OCI-LY7 (cell line): ENCODE data around the gene CD93. TPM values are rescaled to one million over a fixed set of nuclear protein-coding genes. Genes with fewer than 3 reads are reported as not detected.

Experiments used
- BruUV-seq: library from RNA; stranded (reverse); fragments of 400-500 nt; replicated peaks from 2 replicates; lab custom pipeline; 2021; lab: Mats Ljungman, UMichigan
- CTCF ChIA-PET: fragments of 300-600 bp; sonication (Branson Sonifier 250); formaldehyde crosslinking; loops from one replicate; lab custom pipeline; 2022; ENCODE audit warnings: antibody characterized with exemption; ENCODE audit not compliant: unreplicated experiment; lab: Charles Lee
- POLR2A ChIA-PET: fragments of 300-600 bp; sonication (Branson Sonifier 250); formaldehyde crosslinking; loops from one replicate; lab custom pipeline; 2022; ENCODE audit warnings: antibody characterized with exemption; lab: Charles Lee
- DNase-seq: peaks from one replicate; pipeline ENCODE4 v3.0.0-alpha.2; 2015; ENCODE audit warnings: low spot score
- H2AFZ ChIP-seq: fragments of 200-600 bp; sonication (generic), shearing (Covaris generic); 2 replicates; pipeline ENCODE4 v1.6.1; 2014; ENCODE audit warnings: mild to moderate bottlenecking, antibody characterized with exemption, low read length, moderate library complexity
- H3K27ac ChIP-seq: fragments of 200-600 bp; sonication (generic); 2 replicates; pipeline ENCODE4 v1.5.1; 2014; ENCODE audit warnings: mixed run types, low read depth, mild to moderate bottlenecking, moderate library complexity, low read length, inconsistent platforms; ENCODE audit not compliant: poor library complexity, severe bottlenecking
- H3K36me3 ChIP-seq: fragments of 200-600 bp; sonication (generic); 2 replicates; pipeline ENCODE4 v1.6.1; 2014; ENCODE audit warnings: mild to moderate bottlenecking, antibody characterized with exemption, low read length, moderate library complexity, mixed read lengths; ENCODE audit not compliant: insufficient read depth
- H3K4me1 ChIP-seq: fragments of 200-600 bp; sonication (generic); 2 replicates; pipeline ENCODE4 v1.5.1; 2014; ENCODE audit warnings: mild to moderate bottlenecking, low read length; ENCODE audit not compliant: insufficient read depth, poor library complexity, severe bottlenecking
- H3K4me2 ChIP-seq: fragments of 200-600 bp; sonication (generic); 2 replicates; pipeline ENCODE4 v1.6.1; 2014; ENCODE audit warnings: mild to moderate bottlenecking, low read length
- H3K4me3 ChIP-seq: fragments of 200-600 bp; sonication (generic); 2 replicates; pipeline ENCODE4 v1.5.1; 2014; ENCODE audit warnings: mild to moderate bottlenecking, low read depth, low read length; ENCODE audit not compliant: poor library complexity, severe bottlenecking
- H3K79me2 ChIP-seq: fragments of 200-600 bp; sonication (generic); 2 replicates; pipeline ENCODE4 v1.6.1; 2016; ENCODE audit warnings: low read depth, mild to moderate bottlenecking, low read length, moderate library complexity, mixed read lengths; ENCODE audit not compliant: insufficient read depth
- H3K9me2 ChIP-seq: fragments of 200-600 bp; sonication (generic); 2 replicates; pipeline ENCODE4 v1.6.1; 2016; ENCODE audit warnings: mild to moderate bottlenecking, low read length, mixed read lengths; ENCODE audit not compliant: insufficient read depth
- H3K9me3 ChIP-seq: fragments of 200-600 bp; sonication (generic); 2 replicates; pipeline ENCODE4 v1.6.1; 2014; ENCODE audit warnings: mild to moderate bottlenecking, mixed run types, low read length, mixed read lengths
- H4K20me1 ChIP-seq: fragments of 200-600 bp; sonication (generic); 2 replicates; pipeline ENCODE4 v1.6.1; 2014; ENCODE audit warnings: mild to moderate bottlenecking, antibody characterized with exemption, low read length, moderate library complexity, mixed read lengths; ENCODE audit not compliant: insufficient read depth
- EZH2phosphoT487 ChIP-seq: fragments of 200-600 bp; sonication (generic); IDR thresholded peaks from 2 replicates; pipeline ENCODE4 v1.6.1; 2018; ENCODE audit warnings: low read depth, borderline replicate concordance, mild to moderate bottlenecking, mixed run types, antibody characterized with exemption, low read length, moderate library complexity, mixed read lengths
- intact Hi-C: fragments of 100-400 bp; cut with micrococcal nuclease; formaldehyde crosslinking; loops from one replicate; pipeline ENCODE4 v1.10.0; 2022; ENCODE audit not compliant: unreplicated experiment
- total RNA-seq, 2 experiments: library from RNA; depleted of rRNA in 1 of 2; stranded (reverse); fragments of >200 nt in 1 of 2; shearing (Covaris generic) in 1 of 2; gene quantifications; 2 replicates each; pipeline ENCODE4 v1.2.3, GENCODE V29; 2014 to 2022
- TF ChIP-seq, protein P1 (sequence below): fragments of 200-600 bp; sonication (generic); conservative IDR thresholded peaks from 2 replicates; pipeline ENCODE4 v1.5.1; 2014; ENCODE audit warnings: mild to moderate bottlenecking, antibody characterized with exemption, low read length, moderate library complexity, mixed read lengths

The CD93 gene
- total RNA-seq, 2 experiments from 2014 or later = not detected

DNA sequence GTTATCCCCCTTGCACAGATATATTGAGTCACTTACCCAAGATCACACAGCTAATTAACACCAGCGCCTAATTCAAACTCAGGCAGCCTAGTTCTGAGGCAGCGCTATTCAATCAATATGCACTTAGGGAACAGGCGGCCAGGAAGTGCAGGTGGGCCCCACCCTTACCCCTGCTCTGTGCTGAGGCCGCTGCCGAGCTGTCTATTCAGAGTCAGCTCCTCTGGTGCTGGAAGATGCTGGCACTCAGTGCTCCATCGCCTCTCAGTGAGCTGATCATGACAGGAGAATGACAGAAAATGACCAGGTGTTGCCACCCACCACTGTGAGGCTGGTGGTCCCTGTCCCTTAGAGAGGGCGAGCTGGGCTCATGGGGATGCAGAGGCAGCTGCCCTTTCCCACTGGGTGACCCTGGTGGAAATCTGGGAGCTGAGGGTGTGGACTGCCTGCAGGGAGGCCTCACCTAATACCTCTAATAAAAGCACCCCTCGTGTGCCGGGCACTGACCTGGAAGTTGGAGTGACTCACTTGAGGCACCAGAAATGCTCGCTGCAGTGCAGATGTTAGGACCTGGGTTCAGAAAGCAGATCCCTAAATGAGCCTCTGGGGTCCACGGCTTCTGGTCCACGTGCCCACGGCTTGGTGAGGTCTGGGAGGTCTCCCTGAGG lies 42.5 kb upstream of the CD93 start:
- peaks cover 10% of the 10 kb centered on the region for H3K4me1 ChIP-seq
- DNase-seq = no peak
- H4K20me1 ChIP-seq = no peaks in the 10 kb centered on the region
- BruUV-seq = no TSS peak
- no peak overlapping the region for H3K27ac ChIP-seq
- ChIA-PET POLR2A (no interaction called here), CTCF (no interaction called here)
- TF ChIP-seq, protein P1, sequence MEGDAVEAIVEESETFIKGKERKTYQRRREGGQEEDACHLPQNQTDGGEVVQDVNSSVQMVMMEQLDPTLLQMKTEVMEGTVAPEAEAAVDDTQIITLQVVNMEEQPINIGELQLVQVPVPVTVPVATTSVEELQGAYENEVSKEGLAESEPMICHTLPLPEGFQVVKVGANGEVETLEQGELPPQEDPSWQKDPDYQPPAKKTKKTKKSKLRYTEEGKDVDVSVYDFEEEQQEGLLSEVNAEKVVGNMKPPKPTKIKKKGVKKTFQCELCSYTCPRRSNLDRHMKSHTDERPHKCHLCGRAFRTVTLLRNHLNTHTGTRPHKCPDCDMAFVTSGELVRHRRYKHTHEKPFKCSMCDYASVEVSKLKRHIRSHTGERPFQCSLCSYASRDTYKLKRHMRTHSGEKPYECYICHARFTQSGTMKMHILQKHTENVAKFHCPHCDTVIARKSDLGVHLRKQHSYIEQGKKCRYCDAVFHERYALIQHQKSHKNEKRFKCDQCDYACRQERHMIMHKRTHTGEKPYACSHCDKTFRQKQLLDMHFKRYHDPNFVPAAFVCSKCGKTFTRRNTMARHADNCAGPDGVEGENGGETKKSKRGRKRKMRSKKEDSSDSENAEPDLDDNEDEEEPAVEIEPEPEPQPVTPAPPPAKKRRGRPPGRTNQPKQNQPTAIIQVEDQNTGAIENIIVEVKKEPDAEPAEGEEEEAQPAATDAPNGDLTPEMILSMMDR = no peak
- TF ChIP-seq EZH2phosphoT487 = no peak
- no peak overlapping the region for H3K4me2 ChIP-seq
- no peak overlapping the region for H2AFZ ChIP-seq
- no peaks in the 10 kb centered on the region for H3K9me3 ChIP-seq
- no peak overlapping the region for H3K4me3 ChIP-seq
- intact Hi-C loops = no loop called here
- no peaks in the 10 kb centered on the region for H3K9me2 ChIP-seq
- H3K79me2 ChIP-seq = no peaks in the 10 kb centered on the region
- H3K36me3 ChIP-seq = no peaks in the 10 kb centered on the region

DNA sequence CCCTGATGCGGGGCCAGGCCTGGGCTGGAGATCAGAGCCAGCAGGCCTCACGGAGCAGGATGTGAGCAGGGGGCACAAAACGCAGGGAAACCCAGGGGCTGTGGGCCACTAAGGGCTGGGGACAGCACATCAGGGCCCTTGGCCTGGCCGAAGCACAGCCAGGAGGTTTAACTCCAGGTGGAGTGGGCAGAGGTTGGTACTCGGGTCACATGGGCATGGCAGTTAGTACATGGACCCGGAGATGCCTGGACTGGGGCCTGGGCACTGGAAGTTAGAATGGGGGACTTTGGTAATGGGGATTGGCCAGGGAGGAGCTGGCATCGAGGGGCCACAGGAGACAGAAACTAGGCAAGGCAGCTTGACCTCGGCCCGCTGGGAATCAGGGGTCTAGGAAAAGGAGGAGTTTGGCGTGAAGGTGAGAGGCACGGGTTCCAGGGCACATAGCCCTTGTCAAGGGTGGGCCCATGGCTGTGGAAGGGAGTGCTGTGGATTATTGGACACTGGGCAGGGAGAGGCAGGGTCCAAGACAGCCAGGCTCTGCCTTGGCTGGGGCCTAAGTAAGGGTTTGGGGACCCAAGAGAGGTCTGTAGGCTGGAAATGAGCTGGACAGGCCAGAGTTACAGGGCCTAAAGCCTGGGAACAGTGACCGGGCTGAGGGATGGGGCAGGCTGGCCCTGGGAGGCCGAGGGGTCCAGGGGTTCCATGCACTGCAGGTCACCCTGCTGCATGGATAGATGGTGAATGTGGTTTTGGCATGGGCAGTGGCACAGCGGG lies 41.6 kb upstream of the CD93 start:
- no peak for DNase-seq
- no peak overlapping the region for H2AFZ ChIP-seq
- no peaks in the 10 kb centered on the region for H4K20me1 ChIP-seq
- H3K36me3 ChIP-seq = no peaks in the 10 kb centered on the region
- ChIA-PET CTCF (no interaction called here), POLR2A (interaction anchor here (0.6 kb wide), 1 partner anchor 222 kb away, joined by 3 read pairs; no protein-coding TSS in a partner anchor)
- BruUV-seq = no TSS peak
- H3K79me2 ChIP-seq = no peaks in the 10 kb centered on the region
- no peaks in the 10 kb centered on the region for H3K9me2 ChIP-seq
- intact Hi-C loops = no loop called here
- peaks cover 10% of the 10 kb centered on the region for H3K4me1 ChIP-seq
- no peak overlapping the region for H3K27ac ChIP-seq
- H3K4me2 ChIP-seq = no peak overlapping the region
- H3K4me3 ChIP-seq = no peak overlapping the region
- H3K9me3 ChIP-seq = no peaks in the 10 kb centered on the region
- TF ChIP-seq EZH2phosphoT487 = no peak

DNA sequence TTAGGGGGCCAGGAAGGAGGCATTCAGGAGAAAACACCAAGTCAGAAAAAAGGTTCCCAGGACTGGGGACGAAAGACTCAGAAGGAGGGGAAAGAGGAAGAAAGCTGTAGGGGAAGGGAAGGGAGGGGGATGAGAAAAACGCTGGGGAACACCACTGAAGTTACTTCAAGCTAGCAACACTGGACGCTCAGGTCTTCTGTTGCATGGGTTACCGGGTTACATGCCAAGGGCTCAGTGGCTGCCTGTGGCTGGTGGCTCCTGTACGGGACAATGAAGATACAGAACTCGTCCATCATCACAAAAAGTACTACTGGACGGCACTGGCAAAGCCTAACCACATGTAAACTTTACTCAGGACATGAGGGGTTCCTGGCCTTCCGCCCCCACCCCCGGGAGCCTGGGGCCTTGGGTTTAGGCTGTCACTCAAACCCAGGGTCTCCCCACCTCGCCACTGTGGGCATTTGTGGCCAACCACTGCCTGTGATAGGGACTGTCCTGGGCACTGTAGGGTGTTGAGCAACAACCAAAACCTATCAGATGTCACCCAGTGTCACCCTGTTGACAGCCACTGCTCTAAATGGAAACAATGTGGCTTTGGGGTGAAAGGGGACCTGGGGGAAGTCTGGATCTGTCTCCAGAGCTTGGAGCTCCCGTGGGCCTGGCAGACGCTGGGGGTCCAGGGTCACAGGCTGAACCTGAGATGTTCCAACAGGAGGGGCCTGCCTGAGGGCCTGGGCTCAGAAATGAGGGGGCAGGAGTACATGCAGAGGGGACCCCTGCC lies 40.3 kb upstream of the CD93 start:
- Histone ChIP-seq H3K79me2 (no peaks in the 10 kb centered on the region), H3K9me2 (no peaks in the 10 kb centered on the region), H3K36me3 (no peaks in the 10 kb centered on the region), H3K4me1 (peaks cover 10% of the 10 kb centered on the region), H3K4me2 (no peak overlapping the region), H3K9me3 (no peaks in the 10 kb centered on the region), H3K4me3 (no peak overlapping the region), H3K27ac (no peak overlapping the region), H4K20me1 (no peaks in the 10 kb centered on the region), H2AFZ (peak overlapping the region; percentile 34; the same call in 1 of the 2 replicates)
- DNase-seq = no peak
- ChIA-PET CTCF (no interaction called here), POLR2A (interaction anchor here (0.6 kb wide), 1 partner anchor 220 kb away, joined by 3 read pairs; no protein-coding TSS in a partner anchor)
- TF ChIP-seq EZH2phosphoT487 = no peak
- TF ChIP-seq, protein P1 = no peak
- intact Hi-C loops = no loop called here
- BruUV-seq = no TSS peak
